Measurements from ENCODE around the gene ZNF320.
A peak's percentile ranks its signal among the peaks of the same experiment; 100 is the strongest.
"Not testable (repeated sequence)": the region's sequence is repeated elsewhere in the genome, so short reads cannot be mapped to it uniquely, and the experiment has no call there.

Gene ZNF320

DNA sequence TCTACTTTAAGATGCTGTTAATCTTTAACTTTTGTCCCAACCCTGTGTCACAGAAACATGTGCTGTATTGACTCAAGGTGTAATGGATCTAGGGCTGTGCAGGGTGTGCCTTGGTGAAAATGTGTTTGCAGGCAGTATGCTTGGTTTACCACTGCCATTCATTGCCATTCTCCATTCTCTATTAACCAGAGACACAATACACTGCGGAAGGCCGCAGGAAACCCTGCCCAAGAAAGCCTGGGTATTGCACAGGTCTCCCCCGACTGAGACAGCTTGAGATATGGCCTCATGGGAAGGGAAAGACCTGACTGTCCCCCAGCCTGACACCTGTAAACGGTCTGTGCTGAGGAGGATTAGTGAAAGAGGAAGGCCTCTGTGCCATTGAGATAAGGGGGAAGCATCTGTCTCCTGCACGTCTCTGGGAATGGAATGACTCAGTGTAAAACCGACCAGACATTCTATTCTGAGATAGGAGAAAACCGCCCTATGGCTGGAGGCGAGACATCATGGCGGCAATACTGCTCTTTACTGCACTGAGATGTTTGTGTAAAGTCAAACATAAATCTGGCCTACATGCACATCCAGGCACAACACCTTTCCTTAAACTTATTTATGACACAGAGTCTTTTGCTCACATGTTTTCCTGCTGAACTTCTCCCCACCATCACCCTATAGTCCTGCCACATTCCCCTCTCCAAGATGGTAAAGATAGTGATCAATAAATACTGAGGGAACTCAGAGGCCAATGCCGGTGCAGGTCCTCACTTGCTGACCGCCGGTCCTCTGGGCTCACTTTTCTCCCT lies 38.9 kb upstream of the ZNF320 start:
- TF ChIP-seq, protein P1, sequence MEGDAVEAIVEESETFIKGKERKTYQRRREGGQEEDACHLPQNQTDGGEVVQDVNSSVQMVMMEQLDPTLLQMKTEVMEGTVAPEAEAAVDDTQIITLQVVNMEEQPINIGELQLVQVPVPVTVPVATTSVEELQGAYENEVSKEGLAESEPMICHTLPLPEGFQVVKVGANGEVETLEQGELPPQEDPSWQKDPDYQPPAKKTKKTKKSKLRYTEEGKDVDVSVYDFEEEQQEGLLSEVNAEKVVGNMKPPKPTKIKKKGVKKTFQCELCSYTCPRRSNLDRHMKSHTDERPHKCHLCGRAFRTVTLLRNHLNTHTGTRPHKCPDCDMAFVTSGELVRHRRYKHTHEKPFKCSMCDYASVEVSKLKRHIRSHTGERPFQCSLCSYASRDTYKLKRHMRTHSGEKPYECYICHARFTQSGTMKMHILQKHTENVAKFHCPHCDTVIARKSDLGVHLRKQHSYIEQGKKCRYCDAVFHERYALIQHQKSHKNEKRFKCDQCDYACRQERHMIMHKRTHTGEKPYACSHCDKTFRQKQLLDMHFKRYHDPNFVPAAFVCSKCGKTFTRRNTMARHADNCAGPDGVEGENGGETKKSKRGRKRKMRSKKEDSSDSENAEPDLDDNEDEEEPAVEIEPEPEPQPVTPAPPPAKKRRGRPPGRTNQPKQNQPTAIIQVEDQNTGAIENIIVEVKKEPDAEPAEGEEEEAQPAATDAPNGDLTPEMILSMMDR (IDR thresholded peaks at IDR 0.05; ENCODE audit: control insufficient read depth, extremely low read depth, insufficient read depth) = no peak
- no peak overlapping the region for H3K4me3 ChIP-seq (ENCODE audit: low read depth, low read length)
- DNase-seq (ENCODE audit: low read depth) = no peak

DNA sequence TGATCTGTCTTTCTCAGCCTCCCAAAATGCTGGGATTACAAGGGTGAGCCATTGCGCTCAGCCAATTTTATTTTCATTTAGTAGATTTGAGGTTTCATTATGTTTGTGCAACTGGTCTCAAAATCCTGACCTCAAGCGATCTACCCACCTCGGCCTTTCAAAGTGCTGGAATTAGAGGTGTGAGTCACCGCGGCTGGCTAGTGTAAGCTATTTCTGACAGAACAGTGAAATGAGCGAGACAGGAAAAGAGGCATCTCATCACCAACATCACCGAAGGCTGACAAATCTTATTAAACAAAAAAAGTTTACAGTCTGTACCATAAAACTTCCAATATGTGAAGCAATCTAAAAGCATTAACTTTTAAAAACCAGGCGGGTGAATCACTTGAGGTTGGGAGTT lies 38.0 kb upstream of the ZNF320 start:
- TF ChIP-seq, protein P1 (IDR thresholded peaks at IDR 0.05; ENCODE audit: control insufficient read depth, extremely low read depth, insufficient read depth) = no peak
- H3K4me3 ChIP-seq (ENCODE audit: low read depth, low read length) = no peak overlapping the region
- DNase-seq (ENCODE audit: low read depth) = no peak

DNA sequence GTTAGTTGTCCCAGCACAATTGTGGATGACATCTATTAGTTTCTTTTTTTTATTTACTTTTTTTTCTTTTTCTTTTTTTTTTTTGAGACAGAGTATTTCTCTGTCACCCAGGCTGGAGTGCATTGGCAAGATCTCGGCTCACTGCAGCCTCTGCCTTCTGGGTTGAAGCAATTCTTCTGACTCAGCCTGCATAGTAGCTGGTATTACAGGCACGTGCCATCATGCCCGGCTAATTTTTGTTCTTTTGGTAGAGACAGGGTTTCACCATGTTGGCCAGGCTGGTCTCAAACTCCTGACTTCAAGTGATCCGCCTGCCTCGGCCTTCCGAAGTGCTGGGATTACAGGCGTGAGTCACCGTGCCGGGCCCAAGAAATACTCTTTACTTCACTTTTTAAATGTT lies 27.2 kb upstream of the ZNF320 start:
- not testable (repeated sequence) for DNase-seq (ENCODE audit: low read depth); H3K4me3 ChIP-seq (ENCODE audit: low read depth, low read length)

DNA sequence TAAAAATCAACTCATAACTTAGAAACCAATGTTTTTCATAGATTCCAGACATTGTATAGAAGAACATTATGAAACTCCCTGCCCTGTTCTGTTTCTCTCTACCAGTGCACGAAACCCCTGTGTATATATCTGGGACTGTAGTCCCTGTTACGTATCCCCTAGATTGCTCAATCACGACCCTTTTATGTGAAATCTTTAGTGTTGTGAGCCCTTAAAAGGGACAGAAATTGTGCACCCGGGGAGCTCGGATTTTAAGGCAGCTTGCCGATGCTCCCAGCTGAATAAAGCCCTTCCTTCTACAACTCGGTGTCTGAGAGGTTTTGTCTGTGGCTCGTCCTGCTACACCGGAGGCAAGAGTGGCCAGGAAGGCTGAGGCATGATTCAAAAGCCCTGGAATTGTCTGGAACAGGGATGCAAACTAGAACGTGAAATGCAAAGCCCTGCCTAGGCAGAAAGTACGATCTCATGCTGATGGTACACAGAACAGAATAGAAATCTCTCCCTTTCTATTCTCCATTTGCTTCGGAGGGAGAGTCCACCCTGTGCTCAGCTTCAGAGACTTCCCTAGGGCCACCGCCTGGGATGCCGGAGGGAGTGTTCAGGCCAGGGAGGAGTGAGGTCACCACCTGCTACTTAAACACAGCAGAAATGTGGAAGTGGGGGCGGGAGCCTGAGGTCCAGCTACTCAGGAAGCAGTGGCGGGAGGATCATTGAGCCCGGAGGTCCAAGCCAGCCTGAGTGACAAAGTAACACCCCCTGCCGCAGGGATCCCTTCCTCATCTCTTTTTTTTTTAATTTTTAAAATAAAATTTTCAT lies 26.6 kb upstream of the ZNF320 start:
- peak overlapping the region; percentile 80 for H3K4me3 ChIP-seq (ENCODE audit: low read depth, low read length)
- no peak for DNase-seq (ENCODE audit: low read depth)
- TF ChIP-seq, protein P1 (IDR thresholded peaks at IDR 0.05; ENCODE audit: control insufficient read depth, extremely low read depth, insufficient read depth) = no peak

DNA sequence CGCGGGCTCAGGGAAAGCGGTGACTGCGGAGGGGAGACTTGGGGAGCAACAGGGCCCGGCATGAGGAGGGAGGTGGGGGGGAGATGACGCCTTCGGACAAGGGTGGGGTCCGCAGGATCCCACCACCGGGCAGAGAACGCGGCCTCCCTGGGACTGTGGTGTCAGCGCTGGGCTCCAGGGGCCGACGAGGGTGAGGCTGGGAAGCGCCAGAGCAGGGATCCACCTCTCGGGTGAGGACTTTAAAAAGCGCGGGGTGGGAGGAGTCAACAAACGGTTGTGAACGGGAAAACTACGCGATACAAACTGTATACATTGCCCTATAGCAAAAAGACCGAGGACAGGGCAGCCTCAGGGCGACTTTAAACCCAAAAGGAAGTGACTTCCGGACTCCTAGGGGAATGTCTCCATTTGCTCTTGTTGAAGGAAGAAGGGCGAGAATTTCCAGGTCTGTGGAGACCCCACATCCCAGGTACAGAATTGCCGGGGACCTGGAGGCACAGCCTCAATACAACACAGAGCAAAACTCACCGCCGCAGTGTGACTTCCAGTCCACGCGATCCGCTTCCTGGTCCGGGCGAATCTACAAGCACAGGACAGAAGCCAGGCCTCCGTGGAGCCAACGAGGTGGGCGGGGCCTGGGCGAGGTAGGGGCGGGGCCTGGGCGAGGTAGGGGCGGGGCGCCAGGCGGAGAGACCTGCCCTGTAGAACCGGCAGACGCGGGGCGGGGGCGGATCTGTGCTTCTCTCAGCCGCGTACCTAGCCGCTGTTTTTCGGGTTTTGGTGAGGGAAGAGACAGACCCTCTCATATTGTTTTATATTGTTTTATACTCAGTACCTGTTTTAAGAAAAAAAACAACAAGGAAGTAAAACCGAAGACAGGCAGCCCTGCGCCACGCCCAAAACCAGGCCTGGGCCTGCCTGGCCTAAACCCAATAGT lies 25.7 kb upstream of the ZNF320 start, which contains the start of gene ZNF888:
Gene ZNF888 (minus strand): TSS at position 588 of the 937 bp plus-strand sequence. CDS start 5,555 bp downstream, outside the sequence.
- peak within 1 kb of the TSS; percentile 80 for H3K4me3 ChIP-seq (ENCODE audit: low read depth, low read length)
- DNase-seq (ENCODE audit: low read depth) = peak; percentile 71
- TF ChIP-seq, protein P1 (IDR thresholded peaks at IDR 0.05; ENCODE audit: control insufficient read depth, extremely low read depth, insufficient read depth) = no peak

DNA sequence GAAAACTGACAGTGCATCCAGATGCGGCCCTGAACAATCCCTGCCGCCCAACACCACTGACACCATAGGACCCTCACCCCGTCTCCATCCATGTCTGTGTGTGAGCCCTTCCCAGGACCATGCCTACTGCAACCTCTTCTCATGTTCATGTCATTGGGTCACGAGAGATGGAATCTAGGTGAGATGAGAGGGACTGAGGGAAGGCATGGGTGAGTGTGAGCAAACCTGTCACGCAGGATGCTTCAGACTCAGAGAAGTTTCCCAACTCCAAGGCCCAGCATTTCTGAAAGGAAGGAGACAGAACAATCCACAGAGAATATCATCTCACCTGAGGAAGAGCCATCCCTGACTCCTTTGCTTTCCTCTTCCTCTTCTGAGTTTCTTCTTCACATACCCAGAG lies 20.1 kb upstream of the ZNF320 start:
- DNase-seq (ENCODE audit: low read depth) = no peak
- H3K4me3 ChIP-seq (ENCODE audit: low read depth, low read length) = no peak overlapping the region
- TF ChIP-seq, protein P1 (IDR thresholded peaks at IDR 0.05; ENCODE audit: control insufficient read depth, extremely low read depth, insufficient read depth) = no peak

All from LNCaP clone FGC (cell line).